Measurements from ENCODE around the gene ERRFI1. TPM values are rescaled to one million over a fixed set of nuclear protein-coding genes. Genes with fewer than 3 reads are reported as not detected.
"Not testable (repeated sequence)": the region's sequence is repeated elsewhere in the genome, so short reads cannot be mapped to it uniquely, and the experiment has no call there.

Gene ERRFI1
- total RNA-seq, 3 donors from 2014 or later: 48.5 to 84.0 (median 50.2) TPM

GRCh38 chr1:8059161-8059622 is 33.1 kb upstream of the ERRFI1 start:
- no peak for ATAC-seq

GRCh38 chr1:8057779-8058178 is 31.7 kb upstream of the ERRFI1 start:
- H3K9me3 ChIP-seq; H3K4me1 ChIP-seq (ENCODE audit: low read depth); H3K4me3 ChIP-seq; intact Hi-C loops (cut with DNase I, micrococcal nuclease); H3K36me3 ChIP-seq (ENCODE audit: low read depth); DNase-seq; ATAC-seq: not testable (repeated sequence)

More at GRCh38 chr1:8059161-8059622, 33.1 kb upstream of the ERRFI1 start:
- Histone ChIP-seq H3K36me3 (ENCODE audit: low read depth) (no peaks in the 10 kb centered on the region), H3K4me1 (ENCODE audit: low read depth) (no peaks in the 10 kb centered on the region), H3K9me3 (no peaks in the 10 kb centered on the region), H3K4me3 (no peak overlapping the region)
- DNase-seq: no peak
- TF ChIP-seq CTCF (IDR thresholded peaks at IDR 0.05): no peak
- intact Hi-C loops (cut with DNase I, micrococcal nuclease): no loop called here

- no peak for TF ChIP-seq CTCF (IDR thresholded peaks at IDR 0.05)
- no peaks in the 10 kb centered on the region for H3K36me3 ChIP-seq (ENCODE audit: low read depth)
- DNase-seq (no peak), ATAC-seq (no peak)
- intact Hi-C loops (cut with DNase I, micrococcal nuclease): no loop called here
- H3K4me1 ChIP-seq (ENCODE audit: low read depth): no peaks in the 10 kb centered on the region
- no peaks in the 10 kb centered on the region for H3K9me3 ChIP-seq
- no peak overlapping the region for H3K4me3 ChIP-seq
These were observed 29.9 kb upstream of the ERRFI1 start for GRCh38 chr1:8055973-8056372.

- Histone ChIP-seq H3K36me3 (ENCODE audit: low read depth) (no peaks in the 10 kb centered on the region), H3K9me3 (no peaks in the 10 kb centered on the region), H3K4me3 (no peak overlapping the region), H3K4me1 (ENCODE audit: low read depth) (no peaks in the 10 kb centered on the region)
- ATAC-seq (no peak), DNase-seq (no peak)
- intact Hi-C loops (cut with DNase I, micrococcal nuclease): no loop called here
- no peak for TF ChIP-seq CTCF (IDR thresholded peaks at IDR 0.05)
These were observed 27.9 kb upstream of the ERRFI1 start for GRCh38 chr1:8053878-8054567.

GRCh38 chr1:8051650-8052049 is 25.5 kb upstream of the ERRFI1 start:
- H3K4me3 ChIP-seq: no peak overlapping the region
- TF ChIP-seq CTCF (IDR thresholded peaks at IDR 0.05): no peak
- no peaks in the 10 kb centered on the region for H3K9me3 ChIP-seq
- H3K36me3 ChIP-seq (ENCODE audit: low read depth): no peaks in the 10 kb centered on the region
- intact Hi-C loops (cut with DNase I, micrococcal nuclease): no loop called here
- no peaks in the 10 kb centered on the region for H3K4me1 ChIP-seq (ENCODE audit: low read depth)
- ATAC-seq: no peak
- DNase-seq: no peak

- DNase-seq; H3K9me3 ChIP-seq; H3K4me3 ChIP-seq; H3K4me1 ChIP-seq (ENCODE audit: low read depth); H3K36me3 ChIP-seq (ENCODE audit: low read depth); intact Hi-C loops (cut with DNase I, micrococcal nuclease); ATAC-seq: not testable (repeated sequence)
These were observed 23.1 kb upstream of the ERRFI1 start for GRCh38 chr1:8049229-8049628.

Data from mucosa of descending colon (tissue), 3 donors.